ENCODE results near the gene ASTN1.

The ASTN1 gene

GRCh38 chr1:176994931-176995596 is 169.4 kb downstream of the ASTN1 start:
- Histone ChIP-seq H3K36me3 (ENCODE audit: control insufficient read depth in 2 of 2, insufficient read depth in 1 of 2, low read length in 2 of 2) (no peaks in the 10 kb centered on the region), H3K9me3 (ENCODE audit: control insufficient read depth, insufficient read depth, low read depth, low read length) (no peaks in the 10 kb centered on the region), H3K27ac (ENCODE audit: extremely low read depth, low read depth, low read length) (no peak overlapping the region), H3K4me3 (ENCODE audit: low read depth, low read length) (no peak overlapping the region), H3K4me1 (ENCODE audit: control insufficient read depth, insufficient read depth, low read length) (no peaks in the 10 kb centered on the region)
- POLR2A ChIA-PET = no interaction called here
- CTCF ChIA-PET = interaction anchor here (1.0 kb wide), 1 partner anchor 46 kb away, joined by 8 read pairs; no protein-coding TSS in a partner anchor
- no peak for TF ChIP-seq ZBTB1 (tag by site-specific recombination; IDR thresholded peaks at IDR 0.05)
- TF ChIP-seq GLIS2 (tag by site-specific recombination; IDR thresholded peaks at IDR 0.05) = no peak
- no peak for TF ChIP-seq ZNF433 (tag by site-specific recombination; IDR thresholded peaks at IDR 0.05; ENCODE audit: low read depth)
- no peak for TF ChIP-seq KLF16 (tag by site-specific recombination; IDR thresholded peaks at IDR 0.05)
- TF ChIP-seq ZBTB6 (tag by site-specific recombination; IDR thresholded peaks at IDR 0.05) = no peak
- no peak for TF ChIP-seq ZNF184 (tag by site-specific recombination; IDR thresholded peaks at IDR 0.05)
- no peak for TF ChIP-seq HOXD13 (CRISPR knock-in tag; IDR thresholded peaks at IDR 0.05; ENCODE audit: borderline replicate concordance)
- no peak for TF ChIP-seq SCRT2 (tag by site-specific recombination; IDR thresholded peaks at IDR 0.05)
- TF ChIP-seq ZNF121 (tag by site-specific recombination; IDR thresholded peaks at IDR 0.05) = no peak
- TF ChIP-seq ZNF488 (tag by site-specific recombination; IDR thresholded peaks at IDR 0.05) = no peak
- no peak for TF ChIP-seq ZNF24 (tag by site-specific recombination; IDR thresholded peaks at IDR 0.05)
- TF ChIP-seq ZNF629 (tag by site-specific recombination; IDR thresholded peaks at IDR 0.05) = no peak

GRCh38 chr1:176993587-176993986 is 170.9 kb downstream of the ASTN1 start:
- Histone ChIP-seq H3K4me1 (ENCODE audit: control insufficient read depth, insufficient read depth, low read length) (no peaks in the 10 kb centered on the region), H3K4me3 (ENCODE audit: low read depth, low read length) (no peak overlapping the region), H3K9me3 (ENCODE audit: control insufficient read depth, insufficient read depth, low read depth, low read length) (no peaks in the 10 kb centered on the region), H3K36me3 (ENCODE audit: control insufficient read depth in 2 of 2, insufficient read depth in 1 of 2, low read length in 2 of 2) (no peaks in the 10 kb centered on the region), H3K27ac (ENCODE audit: extremely low read depth, low read depth, low read length) (no peak overlapping the region)
- ChIA-PET CTCF (no interaction called here), POLR2A (no interaction called here)
- TF ChIP-seq ZNF658 (tag by site-specific recombination; IDR thresholded peaks at IDR 0.05) = no peak
- no peak for TF ChIP-seq KLF8 (tag by site-specific recombination; IDR thresholded peaks at IDR 0.05)
- no peak for TF ChIP-seq IKZF3 (tag by site-specific recombination; IDR thresholded peaks at IDR 0.05)
- no peak for TF ChIP-seq ZNF571 (tag by site-specific recombination; IDR thresholded peaks at IDR 0.05)
- no peak for TF ChIP-seq ZNF777 (tag by site-specific recombination; IDR thresholded peaks at IDR 0.05; ENCODE audit: borderline replicate concordance)
- no peak for TF ChIP-seq ZNF670 (tag by site-specific recombination; IDR thresholded peaks at IDR 0.05; ENCODE audit: low read depth)
- TF ChIP-seq ZNF266 (tag by site-specific recombination; IDR thresholded peaks at IDR 0.05; ENCODE audit: low read depth) = no peak
- TF ChIP-seq ZNF664 (tag by site-specific recombination; IDR thresholded peaks at IDR 0.05) = no peak
- TF ChIP-seq ZNF341 (tag by site-specific recombination; IDR thresholded peaks at IDR 0.05; ENCODE audit: low read depth) = no peak
- TF ChIP-seq OVOL3 (tag by site-specific recombination; IDR thresholded peaks at IDR 0.05) = no peak
- TF ChIP-seq ZBTB7A (tag by site-specific recombination; IDR thresholded peaks at IDR 0.05; ENCODE audit: low read depth) = no peak

GRCh38 chr1:176989754-176990153 is 174.8 kb downstream of the ASTN1 start:
- Histone ChIP-seq H3K4me3 (ENCODE audit: low read depth, low read length) (no peak overlapping the region), H3K27ac (ENCODE audit: extremely low read depth, low read depth, low read length) (no peak overlapping the region), H3K4me1 (ENCODE audit: control insufficient read depth, insufficient read depth, low read length) (no peaks in the 10 kb centered on the region), H3K9me3 (ENCODE audit: control insufficient read depth, insufficient read depth, low read depth, low read length) (no peaks in the 10 kb centered on the region), H3K36me3 (ENCODE audit: control insufficient read depth in 2 of 2, insufficient read depth in 1 of 2, low read length in 2 of 2) (no peaks in the 10 kb centered on the region)
- CTCF ChIA-PET = interaction anchor here (0.7 kb wide), 1 partner anchor 37 kb away, joined by 3 read pairs; no protein-coding TSS in a partner anchor
- POLR2A ChIA-PET = no interaction called here
- TF ChIP-seq ZNF292 (tag by site-specific recombination; IDR thresholded peaks at IDR 0.05; ENCODE audit: borderline replicate concordance, low read depth) = no peak
- TF ChIP-seq ZNF169 (tag by site-specific recombination; IDR thresholded peaks at IDR 0.05) = no peak
- TF ChIP-seq ZXDB (tag by site-specific recombination; IDR thresholded peaks at IDR 0.05) = no peak
- TF ChIP-seq TSHZ1 (tag by site-specific recombination; IDR thresholded peaks at IDR 0.05; ENCODE audit: borderline replicate concordance) = no peak
- no peak for TF ChIP-seq SP2 (tag by site-specific recombination; IDR thresholded peaks at IDR 0.05)
- no peak for TF ChIP-seq ZNF112 (tag by site-specific recombination; IDR thresholded peaks at IDR 0.05)
- no peak for TF ChIP-seq ZNF202 (tag by site-specific recombination; IDR thresholded peaks at IDR 0.05; ENCODE audit: borderline replicate concordance)
